ENCODE data around the gene CD4. TPM values are rescaled to one million over a fixed set of nuclear protein-coding genes. Genes with fewer than 3 reads are reported as not detected.

The CD4 gene
- total RNA-seq, 2 experiments from 2014 or later, result 206 to 211 TPM

DNA sequence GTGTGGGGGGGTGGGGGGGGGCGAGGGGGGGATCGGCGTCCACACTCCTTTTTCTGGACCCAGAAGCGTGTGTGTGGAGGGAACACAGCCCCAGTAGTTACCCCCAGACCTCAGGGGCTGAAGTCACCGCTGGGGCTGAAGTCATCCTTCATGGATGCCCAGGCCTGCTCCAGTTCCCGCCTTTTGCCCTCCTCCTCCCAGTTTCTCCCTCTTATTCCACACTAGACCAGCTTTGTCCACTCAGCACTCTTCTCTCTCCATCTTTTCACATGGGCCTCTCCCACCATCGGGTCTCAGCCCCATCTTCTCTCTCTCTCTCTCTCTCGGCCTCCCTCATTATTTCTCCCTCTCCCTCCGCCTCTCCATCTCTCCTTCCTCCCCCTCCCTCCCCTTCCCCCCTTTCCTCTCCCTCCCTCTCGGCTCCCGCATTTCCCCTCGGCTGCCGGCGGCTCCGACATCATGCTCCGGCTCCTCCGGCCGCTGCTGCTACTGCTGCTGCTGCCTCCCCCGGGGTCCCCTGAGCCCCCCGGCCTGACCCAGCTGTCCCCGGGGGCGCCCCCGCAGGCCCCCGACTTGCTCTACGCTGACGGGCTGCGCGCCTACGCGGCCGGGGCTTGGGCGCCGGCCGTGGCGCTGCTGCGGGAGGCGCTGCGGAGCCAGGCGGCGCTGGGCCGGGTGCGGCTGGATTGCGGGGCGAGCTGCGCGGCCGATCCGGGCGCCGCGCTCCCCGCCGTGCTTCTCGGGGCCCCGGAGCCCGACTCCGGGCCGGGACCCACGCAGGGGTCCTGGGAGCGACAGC, 38.9 kb downstream of the CD4 start, which contains the start of gene P3H3:
TSS of gene P3H3 (plus strand) at position 426 of the 799 bp plus-strand sequence. CDS start at position 460, 34 bp downstream.
- Mint-ChIP-seq H3K9me3 (ENCODE audit: low read depth) (no peaks in the 10 kb centered on the region), H3K4me3 (peak within 1 kb of the TSS; percentile 77), H3K36me3 (ENCODE audit: low read depth) (no peaks in the 10 kb centered on the region), H3K27ac (peak within 1 kb of the TSS; percentile 74), H3K4me1 (peaks cover 22% of the 10 kb centered on the region), H3K27me3 (peaks cover 28% of the 10 kb centered on the region)
- CTCF ChIA-PET, result interaction anchor here (0.7 to 6.3 kb wide), 6 partner anchors 16 to 90 kb away, joined by 3 to 54 read pairs (median 3); partner anchors contain the start of genes CDCA3 and MLF2
- intact Hi-C loops (cut with DNase I, micrococcal nuclease), result loop anchor here in 1 of 2 experiments (5.0 kb wide), 2 partner anchors 36 to 221 kb away; partner anchors contain the start of gene CHD4
- ATAC-seq (peak; percentile 21), DNase-seq (peak; percentile 49)
- POLR2A ChIA-PET, result interaction anchor here (0.7 kb wide), 1 partner anchor 39 kb away, joined by 4 read pairs; the partner anchor contains the start of gene CD4

DNA sequence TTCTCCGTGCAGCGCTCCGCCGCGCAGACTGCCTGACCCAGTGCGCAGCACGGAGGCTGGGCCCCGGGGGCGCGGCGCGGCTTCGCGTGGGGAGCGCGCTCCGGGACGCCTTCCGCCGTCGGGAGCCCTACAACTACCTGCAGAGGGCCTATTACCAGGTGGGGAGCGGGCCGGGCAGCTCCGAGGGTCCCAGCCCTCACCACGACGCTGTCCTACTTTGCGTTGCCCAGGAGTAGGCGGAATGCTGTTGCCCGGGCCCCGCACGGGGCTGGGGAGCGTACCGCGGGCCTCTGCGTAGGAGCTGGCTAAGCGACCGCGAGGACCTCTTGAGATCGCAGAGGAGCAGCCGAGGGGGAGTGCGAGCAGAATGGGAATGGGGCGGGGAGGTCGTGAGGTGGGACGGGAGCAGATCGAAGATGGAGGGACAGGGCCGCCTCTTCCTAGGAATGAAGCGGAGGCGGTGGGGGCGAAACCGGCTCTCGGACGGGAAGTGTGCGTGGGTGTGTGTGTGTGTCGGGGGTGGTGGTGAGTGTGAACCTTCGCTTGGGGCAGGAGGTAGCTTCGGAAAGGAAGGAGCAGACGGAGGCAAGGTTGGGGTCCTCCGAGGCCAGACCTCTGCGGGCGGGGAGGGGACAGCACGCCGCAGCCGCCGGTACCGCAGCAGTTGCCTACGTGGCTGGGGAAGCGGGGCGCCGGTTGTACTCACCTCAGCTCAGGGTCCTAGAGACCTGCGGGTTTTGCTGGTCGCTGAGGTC, 39.6 kb downstream of the CD4 start:
- H3K27me3 Mint-ChIP-seq, result peaks cover 28% of the 10 kb centered on the region
- peak; percentile 47 for ATAC-seq
- H3K27ac Mint-ChIP-seq, result peak overlapping the region; percentile 74
- DNase-seq, result peak; percentile 59
- H3K36me3 Mint-ChIP-seq (ENCODE audit: low read depth), result no peaks in the 10 kb centered on the region
- POLR2A ChIA-PET, result interaction anchor here (0.6 to 1.1 kb wide), 2 partner anchors 48 to 105 kb away, joined by 3 to 4 read pairs; partner anchors contain the start of gene COPS7A
- H3K4me1 Mint-ChIP-seq, result peaks cover 22% of the 10 kb centered on the region
- peak overlapping the region; percentile 77 for H3K4me3 Mint-ChIP-seq
- intact Hi-C loops (cut with DNase I, micrococcal nuclease), result loop anchor here in 1 of 2 experiments (5.0 kb wide), 2 partner anchors 37 to 222 kb away; partner anchors contain the start of gene CHD4
- no peaks in the 10 kb centered on the region for H3K9me3 Mint-ChIP-seq (ENCODE audit: low read depth)
- CTCF ChIA-PET, result interaction anchor here (0.6 to 6.3 kb wide), 11 partner anchors 15 to 218 kb away, joined by 3 to 54 read pairs (median 3); partner anchors contain the start of genes CDCA3 and MLF2

DNA sequence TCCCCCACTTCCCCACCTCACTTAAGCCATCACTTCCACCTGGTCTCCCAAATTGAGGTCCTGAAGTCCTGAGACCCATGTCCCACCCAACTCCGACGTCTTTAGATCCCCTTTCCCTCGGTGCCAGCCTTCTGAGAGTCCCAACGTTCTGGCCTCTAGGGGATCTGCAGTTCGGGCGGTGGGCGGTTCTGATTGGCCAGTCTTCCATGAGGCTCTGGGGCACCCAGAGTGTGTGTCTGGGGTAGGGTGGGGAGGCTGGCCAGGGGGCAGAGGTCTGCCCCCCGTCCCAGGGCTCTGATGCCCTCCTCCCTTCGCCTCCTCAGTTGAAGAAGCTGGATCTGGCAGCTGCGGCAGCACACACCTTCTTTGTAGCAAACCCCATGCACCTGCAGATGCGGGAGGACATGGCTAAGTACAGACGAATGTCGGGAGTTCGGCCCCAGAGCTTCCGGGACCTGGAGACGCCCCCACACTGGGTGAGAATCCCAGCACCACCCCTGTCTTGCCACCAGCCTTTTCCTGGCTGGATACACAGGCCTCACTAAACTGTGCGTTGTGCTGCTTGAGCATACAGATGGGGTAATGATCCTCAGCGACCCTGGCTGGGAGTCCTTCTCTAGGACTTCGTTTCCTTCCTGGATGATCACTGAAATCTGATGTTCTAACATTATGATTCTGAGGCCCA, 40.4 kb downstream of the CD4 start:
- POLR2A ChIA-PET, result interaction anchor here (0.6 to 1.1 kb wide), 2 partner anchors 49 to 106 kb away, joined by 3 to 4 read pairs; partner anchors contain the start of gene COPS7A
- H3K9me3 Mint-ChIP-seq (ENCODE audit: low read depth), result no peaks in the 10 kb centered on the region
- no peak overlapping the region for H3K27ac Mint-ChIP-seq
- peaks cover 26% of the 10 kb centered on the region for H3K27me3 Mint-ChIP-seq
- peak overlapping the region; percentile 77 for H3K4me3 Mint-ChIP-seq
- H3K36me3 Mint-ChIP-seq (ENCODE audit: low read depth), result no peaks in the 10 kb centered on the region
- ATAC-seq (no peak), DNase-seq (peak; percentile 33)
- CTCF ChIA-PET, result interaction anchor here (0.6 to 6.3 kb wide), 8 partner anchors 22 to 219 kb away, joined by 3 to 54 read pairs (median 3); partner anchors contain the start of genes CDCA3 and MLF2
- intact Hi-C loops (cut with DNase I, micrococcal nuclease), result loop anchor here in 1 of 2 experiments (5.0 kb wide), 2 partner anchors 37 to 222 kb away; partner anchors contain the start of gene CHD4
- H3K4me1 Mint-ChIP-seq, result peaks cover 24% of the 10 kb centered on the region

DNA sequence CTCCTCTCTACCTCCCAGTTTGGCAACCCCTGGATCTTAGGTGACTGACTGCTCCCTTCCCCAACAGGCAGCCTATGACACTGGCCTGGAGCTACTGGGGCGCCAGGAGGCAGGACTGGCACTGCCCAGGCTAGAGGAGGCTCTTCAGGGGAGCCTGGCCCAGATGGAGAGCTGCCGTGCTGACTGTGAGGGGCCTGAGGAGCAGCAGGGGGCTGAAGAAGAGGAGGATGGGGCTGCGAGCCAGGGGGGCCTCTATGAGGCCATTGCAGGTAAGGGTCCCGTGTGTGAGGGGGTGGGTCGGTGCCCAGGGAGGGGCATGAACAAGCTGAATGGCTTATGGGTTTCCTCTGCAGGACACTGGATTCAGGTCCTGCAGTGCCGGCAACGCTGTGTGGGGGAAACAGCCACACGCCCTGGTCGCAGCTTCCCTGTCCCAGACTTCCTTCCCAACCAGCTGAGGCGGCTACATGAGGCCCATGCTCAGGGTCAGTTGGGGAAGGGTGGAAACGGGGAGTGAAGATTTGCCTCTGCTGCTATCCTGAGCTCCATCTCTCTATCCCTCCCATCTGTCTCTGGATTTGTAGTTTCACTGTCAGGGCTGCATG, 41.1 kb downstream of the CD4 start:
- no peaks in the 10 kb centered on the region for H3K9me3 Mint-ChIP-seq (ENCODE audit: low read depth)
- peaks cover 23% of the 10 kb centered on the region for H3K4me1 Mint-ChIP-seq
- H3K36me3 Mint-ChIP-seq (ENCODE audit: low read depth), result no peaks in the 10 kb centered on the region
- intact Hi-C loops (cut with DNase I, micrococcal nuclease), result no loop called here
- CTCF ChIA-PET, result interaction anchor here (0.5 to 6.0 kb wide), 10 partner anchors 7 to 219 kb away, joined by 3 to 55 read pairs (median 3); partner anchors contain the start of genes CDCA3 and GPR162
- no peak overlapping the region for H3K4me3 Mint-ChIP-seq
- ATAC-seq (no peak), DNase-seq (no peak)
- POLR2A ChIA-PET, result interaction anchor here (0.6 to 1.1 kb wide), 2 partner anchors 10 to 50 kb away, joined by 3 to 4 read pairs; no protein-coding TSS in a partner anchor
- H3K27ac Mint-ChIP-seq, result no peak overlapping the region
- H3K27me3 Mint-ChIP-seq, result peaks cover 19% of the 10 kb centered on the region

DNA sequence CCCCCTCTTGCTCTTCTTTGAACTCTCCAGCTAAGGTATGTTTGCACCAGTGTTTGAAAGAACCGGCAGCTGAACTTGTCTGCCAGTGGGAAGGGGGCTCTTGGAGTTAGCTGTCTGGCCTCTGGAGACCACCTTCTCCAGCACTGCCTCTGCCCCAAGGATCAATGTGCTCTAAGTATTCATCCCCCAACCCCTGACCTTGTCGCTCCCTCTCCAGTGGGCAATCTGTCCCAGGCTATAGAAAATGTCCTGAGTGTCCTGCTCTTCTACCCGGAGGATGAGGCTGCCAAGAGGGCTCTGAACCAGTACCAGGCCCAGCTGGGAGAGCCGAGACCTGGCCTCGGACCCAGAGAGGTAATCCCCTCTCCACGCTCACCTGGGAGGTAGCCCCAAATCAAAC, 41.7 kb downstream of the CD4 start:
- Mint-ChIP-seq H3K4me3 (no peak overlapping the region), H3K9me3 (ENCODE audit: low read depth) (no peaks in the 10 kb centered on the region), H3K4me1 (peaks cover 21% of the 10 kb centered on the region), H3K36me3 (ENCODE audit: low read depth) (no peaks in the 10 kb centered on the region), H3K27me3 (peaks cover 17% of the 10 kb centered on the region), H3K27ac (no peak overlapping the region)
- intact Hi-C loops (cut with DNase I, micrococcal nuclease), result no loop called here
- DNase-seq, result no peak
- ChIA-PET CTCF (interaction anchor here (0.5 to 6.0 kb wide), 9 partner anchors 8 to 166 kb away, joined by 3 to 55 read pairs (median 3); partner anchors contain the start of genes CDCA3 and GPR162), POLR2A (interaction anchor here (0.6 kb wide), 2 partner anchors 11 to 161 kb away, joined by 3 read pairs; no protein-coding TSS in a partner anchor)
- ATAC-seq, result no peak

DNA sequence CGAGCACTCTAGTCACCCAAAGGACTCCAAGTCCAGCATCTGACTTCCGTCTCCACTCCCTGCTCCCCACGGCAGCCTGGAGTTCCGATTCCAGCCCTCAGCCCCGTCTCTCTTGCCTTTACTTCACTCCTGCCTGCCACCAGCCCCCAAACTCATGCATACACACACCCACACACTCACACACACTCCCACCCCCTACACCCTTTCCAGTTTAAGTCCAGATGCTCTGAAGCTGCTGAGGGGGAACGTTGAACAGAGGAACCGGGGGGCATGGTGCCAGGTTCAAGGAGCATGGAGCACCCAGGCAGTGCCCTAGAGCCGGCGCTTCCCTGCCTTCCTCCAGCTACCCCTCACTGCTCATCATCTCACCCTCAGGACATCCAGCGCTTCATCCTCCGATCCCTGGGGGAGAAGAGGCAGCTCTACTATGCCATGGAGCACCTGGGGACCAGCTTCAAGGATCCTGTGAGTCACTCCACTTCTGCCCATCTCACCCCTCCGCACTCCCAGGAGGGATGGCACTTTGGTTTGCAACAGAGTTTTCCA, 42.2 kb downstream of the CD4 start:
- Mint-ChIP-seq H3K36me3 (ENCODE audit: low read depth) (no peaks in the 10 kb centered on the region), H3K4me1 (peaks cover 21% of the 10 kb centered on the region), H3K27ac (no peak overlapping the region), H3K27me3 (peaks cover 14% of the 10 kb centered on the region), H3K4me3 (no peak overlapping the region), H3K9me3 (ENCODE audit: low read depth) (no peaks in the 10 kb centered on the region)
- POLR2A ChIA-PET, result interaction anchor here (0.6 kb wide), 1 partner anchor 161 kb away, joined by 3 read pairs; no protein-coding TSS in a partner anchor
- DNase-seq (no peak), ATAC-seq (no peak)
- intact Hi-C loops (cut with DNase I, micrococcal nuclease), result no loop called here
- CTCF ChIA-PET, result interaction anchor here (0.9 to 6.0 kb wide), 6 partner anchors 8 to 65 kb away, joined by 3 to 55 read pairs (median 4); partner anchors contain the start of gene GPR162

DNA sequence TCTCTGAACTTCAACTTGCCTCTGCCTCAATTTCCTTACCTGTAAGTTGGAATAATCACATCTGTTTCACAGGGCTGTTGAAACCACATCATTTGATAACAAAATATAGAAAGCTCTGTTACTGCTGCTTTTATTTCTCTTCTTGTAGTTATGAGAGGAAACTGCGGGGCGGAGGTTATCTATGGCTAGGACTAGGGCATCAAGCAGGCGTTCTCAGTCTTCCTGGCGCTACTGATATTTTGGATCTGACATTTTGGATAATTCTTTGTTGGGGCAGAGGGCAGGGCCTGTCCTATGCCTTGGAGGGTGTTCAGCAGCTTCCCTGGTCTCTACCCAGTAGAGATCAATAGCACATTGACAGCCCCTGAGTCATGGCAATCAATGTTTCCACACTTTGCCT, 42.8 kb downstream of the CD4 start:
- Mint-ChIP-seq H3K4me3 (no peak overlapping the region), H3K9me3 (ENCODE audit: low read depth) (no peaks in the 10 kb centered on the region), H3K27me3 (peaks cover 14% of the 10 kb centered on the region), H3K27ac (no peak overlapping the region), H3K4me1 (peaks cover 21% of the 10 kb centered on the region), H3K36me3 (ENCODE audit: low read depth) (no peaks in the 10 kb centered on the region)
- POLR2A ChIA-PET, result no interaction called here
- DNase-seq, result no peak
- intact Hi-C loops (cut with DNase I, micrococcal nuclease), result no loop called here
- no peak for ATAC-seq
- CTCF ChIA-PET, result interaction anchor here (0.9 to 6.0 kb wide), 7 partner anchors 9 to 209 kb away, joined by 3 to 55 read pairs (median 5); partner anchors contain the start of genes GPR162, MLF2 and ZNF384

DNA sequence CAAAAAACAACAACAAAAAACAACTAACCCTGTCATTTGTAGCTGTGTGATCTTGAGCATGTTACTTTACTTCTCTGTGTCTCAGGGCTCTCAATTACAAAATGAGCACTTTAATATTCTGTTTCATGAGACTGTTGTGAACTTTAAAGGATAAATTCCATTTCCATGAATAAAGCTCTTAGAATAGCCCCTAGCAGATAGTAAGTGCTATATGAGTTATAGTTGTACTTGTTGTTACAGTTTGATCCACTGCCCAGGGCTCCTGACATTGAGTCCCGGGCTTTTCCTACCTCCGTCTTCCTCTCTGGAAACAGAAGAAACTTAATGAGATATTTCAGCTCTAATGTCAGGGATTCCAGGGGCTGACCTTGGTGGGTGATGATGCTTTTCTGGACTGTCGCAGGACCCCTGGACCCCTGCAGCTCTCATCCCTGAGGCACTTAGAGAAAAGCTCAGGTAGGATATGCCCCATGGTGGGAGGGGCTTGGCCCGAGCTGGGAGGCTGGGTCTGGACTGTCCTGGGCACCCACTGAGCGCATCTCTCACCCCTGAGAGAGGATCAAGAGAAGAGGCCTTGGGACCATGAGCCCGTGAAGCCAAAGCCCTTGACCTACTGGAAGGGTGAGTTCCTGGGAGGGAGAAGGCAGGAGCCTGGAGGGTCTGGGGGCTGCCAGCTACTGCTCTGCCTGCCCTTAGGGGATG, 44.0 kb downstream of the CD4 start:
- peaks cover 13% of the 10 kb centered on the region for H3K4me1 Mint-ChIP-seq

DNA sequence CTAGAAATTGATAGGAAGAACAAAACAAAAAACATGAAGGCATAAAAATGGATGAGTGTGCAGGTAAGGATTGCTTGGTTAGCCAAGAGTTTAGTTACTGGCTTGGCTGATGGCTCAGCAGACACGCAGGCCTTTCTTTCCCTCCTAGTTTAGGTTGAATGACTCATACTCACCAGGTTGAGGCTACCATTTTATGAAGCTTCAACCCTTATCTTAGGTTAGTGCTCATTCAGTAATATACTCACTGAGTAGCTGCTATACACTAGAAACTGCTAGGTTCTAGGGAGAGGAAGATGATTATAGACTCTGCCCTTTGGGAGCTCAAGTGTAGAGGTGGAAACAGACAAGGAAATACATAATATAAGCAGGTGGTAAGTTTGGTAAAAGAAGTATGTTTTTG, 44.9 kb downstream of the CD4 start:
- ChIA-PET POLR2A (interaction anchor here (0.6 kb wide), 1 partner anchor 25 kb away, joined by 3 read pairs; no protein-coding TSS in a partner anchor), CTCF (interaction anchor here (0.6 to 6.0 kb wide), 21 partner anchors 8 to 213 kb away, joined by 3 to 55 read pairs (median 3); partner anchors contain the start of genes CDCA3, COPS7A, GPR162 and MLF2)
- H3K27ac Mint-ChIP-seq, result no peak overlapping the region
- intact Hi-C loops (cut with DNase I, micrococcal nuclease), result no loop called here
- peaks cover 7% of the 10 kb centered on the region for H3K4me1 Mint-ChIP-seq
- no peak overlapping the region for H3K4me3 Mint-ChIP-seq
- no peak for ATAC-seq
- no peak for DNase-seq
- peaks cover 3% of the 10 kb centered on the region for H3K27me3 Mint-ChIP-seq
- H3K9me3 Mint-ChIP-seq (ENCODE audit: low read depth), result no peaks in the 10 kb centered on the region
- no peaks in the 10 kb centered on the region for H3K36me3 Mint-ChIP-seq (ENCODE audit: low read depth)

More for the DNA sequence above, 44.0 kb downstream of the CD4 start:
- ChIA-PET POLR2A (interaction anchor here (0.6 to 0.8 kb wide), 2 partner anchors 11 to 24 kb away, joined by 3 read pairs; no protein-coding TSS in a partner anchor), CTCF (interaction anchor here (0.5 to 6.0 kb wide), 15 partner anchors 9 to 234 kb away, joined by 3 to 55 read pairs (median 3); partner anchors contain the start of genes CDCA3, GPR162, MLF2 and SPSB2)
- Mint-ChIP-seq H3K9me3 (ENCODE audit: low read depth) (no peaks in the 10 kb centered on the region), H3K27me3 (peaks cover 7% of the 10 kb centered on the region), H3K4me3 (no peak overlapping the region), H3K27ac (no peak overlapping the region), H3K36me3 (ENCODE audit: low read depth) (no peaks in the 10 kb centered on the region)
- intact Hi-C loops (cut with DNase I, micrococcal nuclease), result no loop called here
- DNase-seq, result no peak
- ATAC-seq, result no peak
